ENCODE results near the gene CYP4F3.

DNA sequence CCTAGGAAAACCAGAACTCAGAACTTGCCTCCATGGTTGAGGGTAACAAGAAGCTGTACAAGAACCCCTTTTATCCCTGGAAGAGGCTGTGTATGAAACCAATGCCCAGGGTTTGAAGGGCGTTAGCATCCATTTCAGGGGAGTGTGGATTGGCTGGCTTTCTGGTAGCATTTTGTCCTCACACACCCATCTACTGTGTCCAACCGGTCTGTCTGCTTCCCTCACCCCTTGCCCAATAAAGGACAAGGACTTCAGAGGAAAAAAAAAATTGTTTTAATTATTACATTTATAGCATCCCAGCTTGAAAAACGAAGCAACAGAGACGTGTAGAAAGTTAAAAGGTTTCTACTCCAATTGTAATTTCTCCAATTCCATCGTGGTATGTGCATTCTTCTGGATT is 28.4 kb upstream of the CYP4F3 start:
- TF ChIP-seq, protein P1, sequence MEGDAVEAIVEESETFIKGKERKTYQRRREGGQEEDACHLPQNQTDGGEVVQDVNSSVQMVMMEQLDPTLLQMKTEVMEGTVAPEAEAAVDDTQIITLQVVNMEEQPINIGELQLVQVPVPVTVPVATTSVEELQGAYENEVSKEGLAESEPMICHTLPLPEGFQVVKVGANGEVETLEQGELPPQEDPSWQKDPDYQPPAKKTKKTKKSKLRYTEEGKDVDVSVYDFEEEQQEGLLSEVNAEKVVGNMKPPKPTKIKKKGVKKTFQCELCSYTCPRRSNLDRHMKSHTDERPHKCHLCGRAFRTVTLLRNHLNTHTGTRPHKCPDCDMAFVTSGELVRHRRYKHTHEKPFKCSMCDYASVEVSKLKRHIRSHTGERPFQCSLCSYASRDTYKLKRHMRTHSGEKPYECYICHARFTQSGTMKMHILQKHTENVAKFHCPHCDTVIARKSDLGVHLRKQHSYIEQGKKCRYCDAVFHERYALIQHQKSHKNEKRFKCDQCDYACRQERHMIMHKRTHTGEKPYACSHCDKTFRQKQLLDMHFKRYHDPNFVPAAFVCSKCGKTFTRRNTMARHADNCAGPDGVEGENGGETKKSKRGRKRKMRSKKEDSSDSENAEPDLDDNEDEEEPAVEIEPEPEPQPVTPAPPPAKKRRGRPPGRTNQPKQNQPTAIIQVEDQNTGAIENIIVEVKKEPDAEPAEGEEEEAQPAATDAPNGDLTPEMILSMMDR (IDR thresholded peaks at IDR 0.05), result no peak
- TF ChIP-seq ZFX (IDR thresholded peaks at IDR 0.05; ENCODE audit: borderline replicate concordance), result no peak
